Stimulated activated CD8-positive, alpha-beta memory T cell treated with anti-CD3 and anti-CD28 coated beads, Interleukin-15, amount 100 ng/mL, for 24 hours (primary cell): ENCODE measurements around the gene MAML3.

Experiments used
- DNase-seq: peaks from one replicate; pipeline ENCODE4 v3.0.0-alpha.2; 2020; ENCODE audit warnings: low read depth

Gene MAML3

DNA sequence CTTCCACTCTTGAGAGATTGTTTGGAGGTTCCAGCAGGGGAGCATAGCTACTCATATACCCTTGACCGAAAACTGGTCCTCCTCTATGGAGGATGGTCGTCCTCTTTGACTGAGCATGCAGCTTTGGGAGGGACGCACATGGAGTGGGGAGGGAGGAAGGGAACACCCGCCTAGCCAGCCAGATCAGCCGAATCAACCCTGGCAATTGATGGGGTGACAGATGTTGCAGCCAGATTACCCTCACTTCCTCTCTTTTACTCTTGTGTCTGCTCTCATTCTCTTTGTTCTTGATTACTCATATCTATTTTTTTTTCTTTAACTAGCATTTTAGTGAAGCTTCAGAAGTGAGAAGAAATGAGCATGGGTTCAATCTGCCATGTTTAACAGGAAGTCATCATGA lies 468.8 kb downstream of the MAML3 start:
- no peak for DNase-seq

DNA sequence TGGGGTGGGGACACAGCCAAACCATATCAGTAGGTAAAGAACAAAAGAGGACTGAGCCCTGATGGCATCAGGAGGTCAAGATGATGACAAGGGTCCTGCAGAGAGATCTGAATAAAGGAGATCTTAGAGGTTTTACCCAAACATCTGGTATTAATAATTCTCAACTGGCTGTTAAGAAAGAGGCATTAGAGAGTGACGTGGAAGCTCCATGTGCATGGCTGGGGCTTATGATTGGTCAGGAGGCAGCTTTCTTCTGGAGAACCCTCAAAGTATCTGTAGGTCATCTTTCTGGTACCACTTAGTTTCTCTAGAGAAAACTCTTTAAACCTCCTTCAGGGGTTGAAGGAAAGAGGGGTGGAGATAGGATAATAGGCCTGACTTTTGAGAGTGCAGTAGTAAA lies 469.6 kb downstream of the MAML3 start:
- DNase-seq = no peak

DNA sequence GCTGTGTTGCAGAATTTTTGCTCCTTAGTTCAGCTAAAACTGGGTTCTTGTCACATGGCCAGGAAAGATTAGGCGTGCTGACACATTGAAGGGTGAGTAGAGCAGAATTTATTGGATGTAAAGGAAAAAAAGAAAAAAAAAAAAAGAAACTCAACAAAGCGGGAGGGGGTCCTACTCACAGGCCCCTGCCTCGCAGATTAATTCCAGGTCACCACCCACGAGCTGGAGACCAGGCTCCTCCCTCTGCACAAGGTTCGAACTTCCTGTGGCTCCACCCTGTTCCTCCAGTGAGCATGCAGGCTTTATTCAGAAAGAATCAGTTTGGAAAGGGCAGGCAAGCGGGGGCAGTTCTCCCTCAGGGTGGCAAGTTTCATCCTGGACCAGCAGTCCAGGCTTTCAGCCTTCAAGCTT lies 471.2 kb downstream of the MAML3 start:
- no peak for DNase-seq

DNA sequence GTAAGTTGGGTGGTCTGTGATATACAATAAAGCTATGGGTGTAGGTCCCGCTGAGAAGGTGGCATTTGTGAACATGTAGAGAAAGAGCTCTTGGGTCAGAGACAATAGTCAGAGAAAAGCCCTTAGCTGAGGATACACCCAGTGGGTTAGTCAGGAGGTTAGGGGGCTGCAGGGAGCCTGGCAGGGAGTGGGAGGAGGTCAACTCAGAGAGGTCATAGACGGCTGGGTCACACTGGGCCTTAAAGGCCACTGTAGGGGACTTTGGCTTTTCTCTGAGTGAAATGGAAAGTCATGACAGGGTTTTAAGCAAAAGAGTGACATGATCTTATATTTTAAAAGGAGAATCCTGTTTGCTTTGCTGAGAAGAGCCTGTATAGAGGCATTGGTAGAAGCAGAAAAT lies 471.7 kb downstream of the MAML3 start:
- no peak for DNase-seq

DNA sequence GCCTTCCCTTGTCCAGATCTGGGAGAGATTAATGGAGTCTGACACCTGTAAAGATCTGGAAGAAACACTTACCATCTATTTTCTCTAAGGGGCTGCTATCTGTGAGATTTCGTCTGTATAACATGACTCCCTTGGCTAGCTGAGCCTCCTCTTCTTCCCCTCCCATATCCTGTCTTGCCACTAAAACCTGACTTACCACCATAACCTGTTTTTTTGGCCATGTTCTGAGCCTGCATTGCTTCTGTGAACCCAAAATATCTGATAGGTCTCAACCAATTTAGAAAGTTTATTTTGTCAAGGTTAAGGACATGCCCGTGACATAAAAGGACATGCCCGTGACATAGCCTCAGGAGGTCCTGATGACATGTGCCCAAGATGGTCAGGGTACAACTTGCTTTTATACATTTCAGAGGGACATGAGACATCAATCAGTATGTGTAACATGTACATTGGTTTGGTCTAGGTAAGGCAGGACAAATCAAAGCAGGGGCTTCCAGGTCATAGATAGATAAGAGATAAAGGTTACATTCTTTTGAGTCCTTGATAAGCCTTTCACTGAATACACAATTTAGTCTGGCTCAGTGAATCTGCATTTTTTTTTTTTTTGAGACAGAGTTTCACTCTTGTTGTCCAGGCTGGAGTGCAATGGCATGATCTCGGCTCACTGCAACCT lies 476.9 kb downstream of the MAML3 start:
- DNase-seq = no peak

DNA sequence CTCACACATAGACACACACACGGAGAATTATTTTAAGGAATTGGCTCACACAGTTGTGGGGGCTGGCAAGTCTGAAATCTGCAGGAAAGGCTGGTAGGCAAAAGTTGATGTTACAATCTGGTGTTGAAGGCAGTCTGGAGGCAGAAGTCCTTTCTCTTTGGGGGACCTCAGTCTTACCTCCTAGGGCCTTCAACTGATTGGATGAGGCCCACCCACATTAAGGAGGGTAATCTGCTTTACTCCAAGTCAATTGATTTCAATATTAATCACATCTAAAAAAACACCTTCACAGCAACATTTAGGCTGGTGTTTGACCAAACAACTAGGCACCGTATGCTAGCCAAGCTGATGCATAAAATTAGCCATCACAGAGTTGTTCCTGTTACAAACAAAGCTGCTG lies 477.6 kb downstream of the MAML3 start:
- no peak for DNase-seq

DNA sequence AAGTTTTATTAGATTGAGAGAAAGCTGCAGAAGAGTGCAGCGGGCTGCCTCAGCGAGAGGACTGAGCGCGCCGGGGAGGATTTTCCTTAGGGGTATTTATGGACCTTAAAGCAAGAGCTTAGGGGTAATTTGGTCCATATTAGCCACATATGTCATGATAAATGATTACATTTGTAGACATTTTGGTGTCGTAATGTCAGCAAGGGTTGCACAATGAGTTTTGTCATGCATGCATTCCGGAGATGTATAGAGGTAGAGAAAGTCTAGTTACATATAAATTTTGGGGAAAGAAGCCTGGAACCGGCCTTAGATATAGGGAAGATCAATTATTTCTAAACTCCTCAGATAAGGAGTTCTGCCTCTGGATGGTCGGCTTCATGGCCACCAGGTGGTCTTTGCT lies 478.3 kb downstream of the MAML3 start:
- no peak for DNase-seq

DNA sequence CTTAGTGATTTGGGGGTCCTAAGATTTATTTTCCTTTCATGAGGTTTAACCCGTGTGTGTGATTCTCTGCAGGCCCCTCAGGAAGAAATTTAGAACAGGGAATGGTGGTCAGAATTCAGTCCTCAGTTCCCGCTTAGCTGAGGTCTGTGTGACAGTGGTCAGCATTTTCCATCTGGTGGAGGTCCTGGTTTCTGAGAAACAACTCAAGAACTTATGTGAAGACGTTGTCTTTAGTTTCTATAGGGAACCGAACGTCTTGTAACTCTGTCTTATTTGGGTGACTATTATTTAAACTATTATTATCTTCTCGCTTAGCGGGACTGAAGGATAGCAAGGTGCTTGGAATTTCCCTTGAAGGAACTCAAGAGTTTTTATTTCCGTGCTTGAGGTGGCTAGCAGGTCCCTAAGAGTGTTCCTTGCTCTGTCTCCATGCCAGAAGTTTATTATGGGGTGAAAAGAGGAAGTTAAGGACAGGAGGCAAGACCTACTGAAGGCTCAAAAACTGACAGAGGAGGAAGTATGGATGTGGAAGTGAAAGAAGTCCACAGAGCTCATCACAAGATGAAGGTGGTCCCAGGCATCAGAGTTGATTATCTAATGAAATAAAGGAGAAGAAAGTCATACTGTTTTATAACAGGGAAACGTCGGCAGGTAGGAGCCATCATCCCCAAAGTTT lies 479.0 kb downstream of the MAML3 start:
- DNase-seq = no peak

DNA sequence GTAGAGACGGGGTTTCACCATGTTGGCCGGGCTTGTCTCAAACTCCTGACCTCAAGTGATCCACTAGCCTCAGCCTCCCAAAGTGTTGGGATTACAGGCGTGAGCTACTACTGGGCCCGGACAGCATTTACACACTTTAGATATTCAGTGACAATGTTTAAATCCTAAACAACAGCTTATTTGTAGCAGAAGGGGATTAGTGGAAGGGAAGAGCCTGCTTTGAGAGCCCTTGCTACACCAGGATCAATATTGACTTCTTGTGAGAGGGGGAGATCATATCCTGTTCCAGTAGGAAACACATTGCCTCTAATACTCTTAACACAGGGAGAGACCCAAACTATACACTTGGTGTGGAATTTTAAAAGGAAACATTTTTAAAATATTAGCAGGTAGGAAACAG lies 481.3 kb downstream of the MAML3 start:
- no peak for DNase-seq

DNA sequence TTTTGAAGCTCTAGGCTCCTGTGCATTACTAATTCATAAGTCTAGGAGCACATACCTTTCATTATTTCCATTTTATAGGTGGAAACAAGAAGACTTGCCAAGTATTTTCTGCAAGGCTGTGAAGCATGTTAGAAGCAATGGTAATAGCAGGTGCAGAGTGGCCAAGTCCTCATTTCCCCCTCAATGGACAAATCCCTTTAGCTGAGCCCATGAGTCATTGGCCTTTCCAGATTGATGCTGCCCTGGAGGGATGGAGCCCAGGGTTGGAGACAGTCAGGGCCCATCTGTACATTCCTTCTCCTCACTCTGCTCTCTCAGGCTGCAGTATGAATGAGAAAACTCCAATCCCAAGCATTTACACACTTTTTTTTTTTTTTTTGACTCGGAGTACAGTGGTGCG lies 481.8 kb downstream of the MAML3 start:
- no peak for DNase-seq

DNA sequence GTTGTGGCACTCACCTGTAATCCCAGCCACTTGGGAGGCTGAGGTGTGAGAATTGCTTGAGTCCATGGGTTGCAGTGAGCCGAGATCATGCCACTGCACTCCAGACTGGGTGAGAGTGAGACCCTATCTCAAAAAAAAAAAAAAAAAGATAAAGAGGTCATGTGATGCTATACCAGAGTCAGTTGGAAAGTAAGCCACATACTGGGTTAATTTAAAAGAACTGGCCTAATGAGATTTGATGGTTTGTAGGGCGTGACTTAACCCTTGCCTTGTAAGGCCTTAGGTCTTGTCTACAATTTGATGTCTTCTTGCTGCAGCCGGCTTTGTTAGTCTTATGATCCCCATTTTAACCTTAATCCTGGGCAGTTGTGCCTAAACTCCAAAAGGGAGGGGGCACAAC lies 483.2 kb downstream of the MAML3 start:
- DNase-seq = no peak

DNA sequence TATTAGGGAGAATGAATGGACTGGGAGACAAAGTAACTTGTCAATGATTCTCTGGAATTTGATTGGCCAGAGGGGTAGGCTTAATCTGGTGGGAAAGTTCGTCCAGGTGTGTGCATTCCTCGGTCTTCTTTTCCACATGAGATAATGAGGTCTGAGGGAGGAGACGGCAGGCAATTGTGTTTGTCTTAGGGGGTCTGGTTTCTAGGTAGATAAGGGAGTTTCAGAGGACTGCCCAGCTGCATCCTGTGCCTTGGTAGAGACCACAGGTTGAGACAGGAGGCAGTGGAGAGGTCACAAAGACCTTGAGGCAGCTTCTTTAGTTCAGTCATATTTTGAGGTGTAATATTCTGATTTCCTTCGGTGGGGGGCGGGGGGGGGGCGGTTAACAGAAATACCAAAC lies 484.1 kb downstream of the MAML3 start:
- DNase-seq = no peak

DNA sequence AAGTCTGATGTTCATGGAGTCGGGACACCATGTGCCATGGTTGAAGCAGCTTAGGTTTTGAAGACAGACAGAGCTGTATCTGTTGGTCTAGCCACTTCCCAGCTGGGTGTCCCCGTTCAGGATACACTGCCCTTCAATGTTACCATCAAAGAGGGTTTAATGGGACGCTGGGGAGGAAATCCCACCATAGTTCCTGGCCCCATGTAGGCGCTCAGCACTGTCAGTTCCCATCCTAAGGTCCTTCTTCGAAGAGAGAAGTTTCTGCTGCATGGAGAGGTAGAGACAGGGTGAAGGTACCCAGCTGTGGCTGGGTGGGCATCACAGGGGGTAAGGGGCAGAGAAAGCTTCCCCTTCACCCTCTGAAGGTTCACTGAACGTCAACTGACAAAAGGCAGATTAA lies 484.6 kb downstream of the MAML3 start:
- DNase-seq = no peak

DNA sequence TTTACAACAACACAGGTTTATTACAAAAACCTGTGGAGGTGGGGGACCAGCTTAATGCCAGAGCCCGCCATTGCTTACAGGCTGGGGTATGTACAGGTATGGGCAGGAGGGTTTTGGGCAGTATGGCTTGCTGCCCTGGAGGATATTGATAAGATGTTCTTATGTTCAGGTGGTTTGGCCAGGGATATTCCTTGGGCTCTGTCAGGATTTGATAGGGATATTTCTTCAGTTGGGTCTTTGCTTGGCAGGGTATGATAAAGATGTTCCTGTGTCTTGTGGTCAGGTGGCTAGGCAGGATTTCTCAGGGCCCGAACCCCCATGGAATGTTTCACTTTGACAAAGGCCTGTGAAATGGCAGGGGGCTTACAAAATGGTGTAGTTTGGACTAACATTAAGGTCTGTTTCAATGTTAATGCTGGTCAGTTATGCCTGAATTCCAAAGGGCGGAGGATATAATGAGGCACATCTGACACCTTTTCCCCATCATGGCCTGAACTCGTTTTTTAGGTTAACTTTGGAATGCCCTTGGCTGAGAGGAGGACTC lies 485.3 kb downstream of the MAML3 start:
- no peak for DNase-seq

DNA sequence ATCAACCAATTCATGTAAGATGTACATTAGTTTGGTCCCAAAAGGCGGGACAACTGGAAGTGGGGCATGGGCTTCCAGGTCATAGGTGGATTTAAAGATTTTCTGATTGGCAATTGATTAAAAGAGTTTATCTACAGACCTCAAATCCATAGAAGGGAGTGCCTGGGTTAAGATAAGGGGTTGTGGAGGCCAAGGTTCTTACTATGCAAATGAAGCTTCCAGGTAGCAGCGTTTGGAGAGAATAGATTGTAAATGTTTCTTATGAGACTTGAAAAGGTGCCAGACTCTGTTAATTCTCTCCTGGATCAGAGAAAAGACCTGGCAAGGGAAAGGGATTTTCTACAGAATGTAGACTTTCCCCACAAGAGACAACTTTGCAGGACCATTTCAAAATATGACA lies 485.9 kb downstream of the MAML3 start:
- no peak for DNase-seq
